H1 (cell line): Measurements from ENCODE around the gene BIN1.

ENCODE experiments used
- CREB1 ChIP-seq: IDR thresholded peaks from 2 replicates; pipeline ENCODE4 v1.6.1; 2012; ENCODE audit warnings: inconsistent platforms
- EGR1 ChIP-seq: IDR thresholded peaks from 2 replicates; pipeline ENCODE4 v1.6.1; 2011; ENCODE audit warnings: low read depth, low read length, borderline replicate concordance
- FOSL1 ChIP-seq: IDR thresholded peaks from 2 replicates; pipeline ENCODE4 v1.6.1; 2011; ENCODE audit warnings: mild to moderate bottlenecking, low read depth, low read length, moderate library complexity; ENCODE audit not compliant: insufficient read depth
- POLR2A ChIP-seq, 2 experiments: IDR thresholded peaks; 1 replicate in 1 of 2; 2 replicates in 1 of 2; pipeline ENCODE4 v1.6.1; 2011; ENCODE audit warnings: low read depth in 2 of 2, low read length in 2 of 2, mild to moderate bottlenecking in 2 of 2; ENCODE audit errors: control extremely low read depth in 1 of 2
- POLR2AphosphoS5 ChIP-seq: IDR thresholded peaks from 2 replicates; pipeline ENCODE4 v1.6.1; 2011; ENCODE audit warnings: low read depth, low read length
- ZNF274 ChIP-seq: IDR thresholded peaks from 2 replicates; pipeline ENCODE4 v1.7.0; 2012; ENCODE audit warnings: low read length, borderline replicate concordance; ENCODE audit errors: extremely low read depth
- TF ChIP-seq, protein P1 (sequence below), 3 experiments: IDR thresholded peaks; 1 replicate in 2 of 3; 2 replicates in 1 of 3; pipeline versions ENCODE4 v1.5.1 to v1.6.1; 2011; ENCODE audit warnings: low read length in 3 of 3, mild to moderate bottlenecking in 3 of 3, inconsistent platforms in 2 of 3, low read depth in 1 of 3, moderate library complexity in 1 of 3; ENCODE audit not compliant: insufficient read depth in 1 of 3; ENCODE audit errors: control extremely low read depth in 1 of 3
- TF ChIP-seq, protein P2 (sequence below): IDR thresholded peaks from 2 replicates; pipeline ENCODE4 v1.6.1; 2011; ENCODE audit warnings: low read length, improper control_type of control experiment
- TF ChIP-seq, protein P3 (sequence below): fragments of 300-600 bp; sonication (generic); IDR thresholded peaks from 2 replicates; pipeline ENCODE4 v1.7.1; 2012; ENCODE audit warnings: low read length, moderate library complexity, mild to moderate bottlenecking, inconsistent platforms; ENCODE audit not compliant: insufficient replicate concordance

DNA sequence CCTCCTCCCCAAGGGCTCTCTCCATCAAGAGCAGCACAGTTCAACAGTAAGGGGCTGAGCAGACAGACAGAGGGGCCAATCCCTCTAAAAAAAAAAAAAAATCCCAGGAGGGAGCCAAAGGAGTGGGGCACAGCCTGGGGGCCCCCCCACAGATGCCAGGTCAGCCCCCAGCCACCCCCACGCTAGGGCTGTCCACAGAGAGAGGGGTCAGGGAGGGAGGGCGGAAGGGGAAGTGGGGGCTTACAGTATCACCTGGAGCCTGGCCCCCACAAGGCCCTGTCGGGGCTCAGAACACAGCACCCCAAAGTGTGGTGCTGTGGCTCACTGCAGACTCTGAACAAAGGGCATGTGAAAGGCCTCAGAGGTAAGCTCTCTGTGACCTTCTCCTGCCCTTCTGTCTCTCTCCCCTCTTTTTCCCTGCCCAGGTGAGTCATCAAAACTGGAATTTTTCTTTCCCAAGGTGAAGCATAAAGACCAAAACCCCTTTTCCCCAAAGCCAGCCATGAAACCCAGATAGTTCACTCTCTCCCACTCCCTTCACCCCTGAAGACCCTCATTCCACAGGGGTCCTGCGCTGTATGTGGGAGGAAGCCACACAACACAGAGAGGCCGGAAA lies 13.9 kb downstream of the BIN1 start:
- TF ChIP-seq, protein P1, sequence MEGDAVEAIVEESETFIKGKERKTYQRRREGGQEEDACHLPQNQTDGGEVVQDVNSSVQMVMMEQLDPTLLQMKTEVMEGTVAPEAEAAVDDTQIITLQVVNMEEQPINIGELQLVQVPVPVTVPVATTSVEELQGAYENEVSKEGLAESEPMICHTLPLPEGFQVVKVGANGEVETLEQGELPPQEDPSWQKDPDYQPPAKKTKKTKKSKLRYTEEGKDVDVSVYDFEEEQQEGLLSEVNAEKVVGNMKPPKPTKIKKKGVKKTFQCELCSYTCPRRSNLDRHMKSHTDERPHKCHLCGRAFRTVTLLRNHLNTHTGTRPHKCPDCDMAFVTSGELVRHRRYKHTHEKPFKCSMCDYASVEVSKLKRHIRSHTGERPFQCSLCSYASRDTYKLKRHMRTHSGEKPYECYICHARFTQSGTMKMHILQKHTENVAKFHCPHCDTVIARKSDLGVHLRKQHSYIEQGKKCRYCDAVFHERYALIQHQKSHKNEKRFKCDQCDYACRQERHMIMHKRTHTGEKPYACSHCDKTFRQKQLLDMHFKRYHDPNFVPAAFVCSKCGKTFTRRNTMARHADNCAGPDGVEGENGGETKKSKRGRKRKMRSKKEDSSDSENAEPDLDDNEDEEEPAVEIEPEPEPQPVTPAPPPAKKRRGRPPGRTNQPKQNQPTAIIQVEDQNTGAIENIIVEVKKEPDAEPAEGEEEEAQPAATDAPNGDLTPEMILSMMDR (IDR thresholded peaks at IDR 0.05; ENCODE audit: control extremely low read depth in 1 of 3, insufficient read depth in 1 of 3, low read depth in 1 of 3, low read length in 3 of 3) = no peak
- TF ChIP-seq POLR2AphosphoS5 (no peak), ZNF274 (no peak), POLR2A (IDR thresholded peaks at IDR 0.05; ENCODE audit: control extremely low read depth in 1 of 2, low read depth in 2 of 2, low read length in 2 of 2) (no peak), FOSL1 (no peak), EGR1 (no peak), CREB1 (no peak)
- TF ChIP-seq, protein P2, sequence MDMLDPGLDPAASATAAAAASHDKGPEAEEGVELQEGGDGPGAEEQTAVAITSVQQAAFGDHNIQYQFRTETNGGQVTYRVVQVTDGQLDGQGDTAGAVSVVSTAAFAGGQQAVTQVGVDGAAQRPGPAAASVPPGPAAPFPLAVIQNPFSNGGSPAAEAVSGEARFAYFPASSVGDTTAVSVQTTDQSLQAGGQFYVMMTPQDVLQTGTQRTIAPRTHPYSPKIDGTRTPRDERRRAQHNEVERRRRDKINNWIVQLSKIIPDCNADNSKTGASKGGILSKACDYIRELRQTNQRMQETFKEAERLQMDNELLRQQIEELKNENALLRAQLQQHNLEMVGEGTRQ = no peak
- TF ChIP-seq, protein P3, sequence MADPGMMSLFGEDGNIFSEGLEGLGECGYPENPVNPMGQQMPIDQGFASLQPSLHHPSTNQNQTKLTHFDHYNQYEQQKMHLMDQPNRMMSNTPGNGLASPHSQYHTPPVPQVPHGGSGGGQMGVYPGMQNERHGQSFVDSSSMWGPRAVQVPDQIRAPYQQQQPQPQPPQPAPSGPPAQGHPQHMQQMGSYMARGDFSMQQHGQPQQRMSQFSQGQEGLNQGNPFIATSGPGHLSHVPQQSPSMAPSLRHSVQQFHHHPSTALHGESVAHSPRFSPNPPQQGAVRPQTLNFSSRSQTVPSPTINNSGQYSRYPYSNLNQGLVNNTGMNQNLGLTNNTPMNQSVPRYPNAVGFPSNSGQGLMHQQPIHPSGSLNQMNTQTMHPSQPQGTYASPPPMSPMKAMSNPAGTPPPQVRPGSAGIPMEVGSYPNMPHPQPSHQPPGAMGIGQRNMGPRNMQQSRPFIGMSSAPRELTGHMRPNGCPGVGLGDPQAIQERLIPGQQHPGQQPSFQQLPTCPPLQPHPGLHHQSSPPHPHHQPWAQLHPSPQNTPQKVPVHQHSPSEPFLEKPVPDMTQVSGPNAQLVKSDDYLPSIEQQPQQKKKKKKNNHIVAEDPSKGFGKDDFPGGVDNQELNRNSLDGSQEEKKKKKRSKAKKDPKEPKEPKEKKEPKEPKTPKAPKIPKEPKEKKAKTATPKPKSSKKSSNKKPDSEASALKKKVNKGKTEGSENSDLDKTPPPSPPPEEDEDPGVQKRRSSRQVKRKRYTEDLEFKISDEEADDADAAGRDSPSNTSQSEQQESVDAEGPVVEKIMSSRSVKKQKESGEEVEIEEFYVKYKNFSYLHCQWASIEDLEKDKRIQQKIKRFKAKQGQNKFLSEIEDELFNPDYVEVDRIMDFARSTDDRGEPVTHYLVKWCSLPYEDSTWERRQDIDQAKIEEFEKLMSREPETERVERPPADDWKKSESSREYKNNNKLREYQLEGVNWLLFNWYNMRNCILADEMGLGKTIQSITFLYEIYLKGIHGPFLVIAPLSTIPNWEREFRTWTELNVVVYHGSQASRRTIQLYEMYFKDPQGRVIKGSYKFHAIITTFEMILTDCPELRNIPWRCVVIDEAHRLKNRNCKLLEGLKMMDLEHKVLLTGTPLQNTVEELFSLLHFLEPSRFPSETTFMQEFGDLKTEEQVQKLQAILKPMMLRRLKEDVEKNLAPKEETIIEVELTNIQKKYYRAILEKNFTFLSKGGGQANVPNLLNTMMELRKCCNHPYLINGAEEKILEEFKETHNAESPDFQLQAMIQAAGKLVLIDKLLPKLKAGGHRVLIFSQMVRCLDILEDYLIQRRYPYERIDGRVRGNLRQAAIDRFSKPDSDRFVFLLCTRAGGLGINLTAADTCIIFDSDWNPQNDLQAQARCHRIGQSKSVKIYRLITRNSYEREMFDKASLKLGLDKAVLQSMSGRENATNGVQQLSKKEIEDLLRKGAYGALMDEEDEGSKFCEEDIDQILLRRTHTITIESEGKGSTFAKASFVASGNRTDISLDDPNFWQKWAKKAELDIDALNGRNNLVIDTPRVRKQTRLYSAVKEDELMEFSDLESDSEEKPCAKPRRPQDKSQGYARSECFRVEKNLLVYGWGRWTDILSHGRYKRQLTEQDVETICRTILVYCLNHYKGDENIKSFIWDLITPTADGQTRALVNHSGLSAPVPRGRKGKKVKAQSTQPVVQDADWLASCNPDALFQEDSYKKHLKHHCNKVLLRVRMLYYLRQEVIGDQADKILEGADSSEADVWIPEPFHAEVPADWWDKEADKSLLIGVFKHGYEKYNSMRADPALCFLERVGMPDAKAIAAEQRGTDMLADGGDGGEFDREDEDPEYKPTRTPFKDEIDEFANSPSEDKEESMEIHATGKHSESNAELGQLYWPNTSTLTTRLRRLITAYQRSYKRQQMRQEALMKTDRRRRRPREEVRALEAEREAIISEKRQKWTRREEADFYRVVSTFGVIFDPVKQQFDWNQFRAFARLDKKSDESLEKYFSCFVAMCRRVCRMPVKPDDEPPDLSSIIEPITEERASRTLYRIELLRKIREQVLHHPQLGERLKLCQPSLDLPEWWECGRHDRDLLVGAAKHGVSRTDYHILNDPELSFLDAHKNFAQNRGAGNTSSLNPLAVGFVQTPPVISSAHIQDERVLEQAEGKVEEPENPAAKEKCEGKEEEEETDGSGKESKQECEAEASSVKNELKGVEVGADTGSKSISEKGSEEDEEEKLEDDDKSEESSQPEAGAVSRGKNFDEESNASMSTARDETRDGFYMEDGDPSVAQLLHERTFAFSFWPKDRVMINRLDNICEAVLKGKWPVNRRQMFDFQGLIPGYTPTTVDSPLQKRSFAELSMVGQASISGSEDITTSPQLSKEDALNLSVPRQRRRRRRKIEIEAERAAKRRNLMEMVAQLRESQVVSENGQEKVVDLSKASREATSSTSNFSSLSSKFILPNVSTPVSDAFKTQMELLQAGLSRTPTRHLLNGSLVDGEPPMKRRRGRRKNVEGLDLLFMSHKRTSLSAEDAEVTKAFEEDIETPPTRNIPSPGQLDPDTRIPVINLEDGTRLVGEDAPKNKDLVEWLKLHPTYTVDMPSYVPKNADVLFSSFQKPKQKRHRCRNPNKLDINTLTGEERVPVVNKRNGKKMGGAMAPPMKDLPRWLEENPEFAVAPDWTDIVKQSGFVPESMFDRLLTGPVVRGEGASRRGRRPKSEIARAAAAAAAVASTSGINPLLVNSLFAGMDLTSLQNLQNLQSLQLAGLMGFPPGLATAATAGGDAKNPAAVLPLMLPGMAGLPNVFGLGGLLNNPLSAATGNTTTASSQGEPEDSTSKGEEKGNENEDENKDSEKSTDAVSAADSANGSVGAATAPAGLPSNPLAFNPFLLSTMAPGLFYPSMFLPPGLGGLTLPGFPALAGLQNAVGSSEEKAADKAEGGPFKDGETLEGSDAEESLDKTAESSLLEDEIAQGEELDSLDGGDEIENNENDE = no peak
